ENCODE measurements around the gene PSMA3. TPM values are rescaled to one million over a fixed set of nuclear protein-coding genes. Genes with fewer than 3 reads are reported as not detected.

The PSMA3 gene
- total RNA-seq, 1 donor from 2014 or later = 232 TPM

DNA sequence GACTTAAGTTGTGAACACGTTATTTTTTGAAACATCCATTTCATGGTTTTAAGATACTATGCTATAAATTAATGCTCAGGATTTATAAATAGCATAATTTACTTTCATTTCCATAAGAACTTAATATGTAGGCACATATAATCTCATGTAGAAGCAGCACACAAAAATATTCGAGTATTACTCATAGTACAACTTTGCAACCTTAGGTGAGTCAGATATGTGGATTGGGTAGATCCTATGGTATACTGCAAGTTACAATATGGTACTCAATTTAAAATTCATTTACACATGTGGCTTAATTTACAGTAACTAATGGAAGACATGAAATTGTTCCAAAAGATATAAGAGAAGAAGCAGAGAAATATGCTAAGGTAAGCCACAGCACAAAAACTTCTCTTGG, 26.0 kb downstream of the PSMA3 start:
- peaks cover 11% of the 10 kb centered on the region for H3K36me3 Mint-ChIP-seq (ENCODE audit: low read depth, unreplicated experiment)
- H3K4me1 ChIP-seq (ENCODE audit: insufficient read depth, low read length) = no peaks in the 10 kb centered on the region
- FAIRE-seq (peak; percentile 86), DNase-seq (ENCODE audit: low read depth) (no peak)
- H3K4me2 ChIP-seq (ENCODE audit: low read length) = no peak overlapping the region
- no peak overlapping the region for H3K27ac Mint-ChIP-seq (ENCODE audit: unreplicated experiment)
- H3K9me3 ChIP-seq (ENCODE audit: insufficient read depth, low read depth, low read length) = no peaks in the 10 kb centered on the region
- peaks cover 48% of the 10 kb centered on the region for H4K20me1 ChIP-seq (ENCODE audit: insufficient read depth, low read length)
- H3K79me2 ChIP-seq (ENCODE audit: insufficient read depth, low read length) = peaks cover 49% of the 10 kb centered on the region
- peaks cover 57% of the 10 kb centered on the region for H3K36me3 ChIP-seq (ENCODE audit: insufficient read depth, low read length)
- no peak overlapping the region for H3K27ac ChIP-seq (ENCODE audit: low read depth, low read length)
- H3K4me1 Mint-ChIP-seq (ENCODE audit: low read depth, unreplicated experiment) = peaks cover under 1% of the 10 kb centered on the region
- H3K4me3 Mint-ChIP-seq (ENCODE audit: unreplicated experiment) = no peak overlapping the region
- no peaks in the 10 kb centered on the region for H3K27me3 ChIP-seq (ENCODE audit: insufficient read depth, low read length)
- H3K27me3 Mint-ChIP-seq (ENCODE audit: low read depth, unreplicated experiment) = no peaks in the 10 kb centered on the region
- no peak overlapping the region for H2AFZ ChIP-seq (ENCODE audit: low read depth, low read length)
- H3K9me3 Mint-ChIP-seq (ENCODE audit: unreplicated experiment) = no peaks in the 10 kb centered on the region
- TF ChIP-seq, protein P1, sequence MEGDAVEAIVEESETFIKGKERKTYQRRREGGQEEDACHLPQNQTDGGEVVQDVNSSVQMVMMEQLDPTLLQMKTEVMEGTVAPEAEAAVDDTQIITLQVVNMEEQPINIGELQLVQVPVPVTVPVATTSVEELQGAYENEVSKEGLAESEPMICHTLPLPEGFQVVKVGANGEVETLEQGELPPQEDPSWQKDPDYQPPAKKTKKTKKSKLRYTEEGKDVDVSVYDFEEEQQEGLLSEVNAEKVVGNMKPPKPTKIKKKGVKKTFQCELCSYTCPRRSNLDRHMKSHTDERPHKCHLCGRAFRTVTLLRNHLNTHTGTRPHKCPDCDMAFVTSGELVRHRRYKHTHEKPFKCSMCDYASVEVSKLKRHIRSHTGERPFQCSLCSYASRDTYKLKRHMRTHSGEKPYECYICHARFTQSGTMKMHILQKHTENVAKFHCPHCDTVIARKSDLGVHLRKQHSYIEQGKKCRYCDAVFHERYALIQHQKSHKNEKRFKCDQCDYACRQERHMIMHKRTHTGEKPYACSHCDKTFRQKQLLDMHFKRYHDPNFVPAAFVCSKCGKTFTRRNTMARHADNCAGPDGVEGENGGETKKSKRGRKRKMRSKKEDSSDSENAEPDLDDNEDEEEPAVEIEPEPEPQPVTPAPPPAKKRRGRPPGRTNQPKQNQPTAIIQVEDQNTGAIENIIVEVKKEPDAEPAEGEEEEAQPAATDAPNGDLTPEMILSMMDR (IDR thresholded peaks at IDR 0.05; ENCODE audit: insufficient read depth, low read depth, low read length) = no peak
- TF ChIP-seq EZH2 (IDR thresholded peaks at IDR 0.05; ENCODE audit: insufficient read depth, low read length) = no peak
- H3K4me3 ChIP-seq (ENCODE audit: insufficient read depth, low read depth, low read length) = no peak overlapping the region
- no peak overlapping the region for H3K9ac ChIP-seq (ENCODE audit: low read length)

DNA sequence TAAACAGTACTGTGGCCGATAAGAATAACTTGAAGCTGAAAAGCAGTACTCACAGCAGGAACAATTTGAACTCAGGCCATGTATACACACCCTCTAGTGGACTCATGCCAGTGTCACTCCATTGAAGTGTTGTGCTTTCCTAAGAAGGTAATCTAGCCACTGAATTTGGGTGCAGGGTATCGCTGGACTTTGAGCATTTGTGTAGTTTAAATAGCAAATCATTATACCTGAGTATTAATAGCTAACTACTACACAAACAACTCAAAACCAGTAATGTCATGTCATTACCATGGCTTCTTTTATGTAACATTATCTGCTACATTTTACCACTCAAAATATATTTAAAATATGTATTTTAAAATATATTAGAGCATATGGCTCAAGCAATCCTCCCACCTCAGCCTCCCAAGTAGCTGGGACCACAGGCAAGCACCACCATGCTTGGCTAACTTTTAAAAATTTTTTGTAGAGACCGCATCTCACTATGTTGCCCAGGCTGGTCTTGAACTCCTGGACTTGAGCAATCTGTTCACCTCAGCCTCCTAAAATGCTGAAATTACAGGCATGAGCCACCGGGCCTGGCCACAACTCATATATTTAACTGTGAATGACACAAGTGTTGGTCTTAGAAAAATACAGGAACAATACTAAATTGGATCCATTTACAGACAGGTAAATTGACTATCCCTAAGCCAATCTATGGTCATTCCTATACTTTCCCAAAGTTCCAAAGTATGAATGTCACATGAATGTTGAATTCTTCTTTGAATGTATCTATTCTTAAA, 28.1 kb downstream of the PSMA3 start:
- peaks cover 45% of the 10 kb centered on the region for H3K36me3 ChIP-seq (ENCODE audit: insufficient read depth, low read length)
- H3K9me3 Mint-ChIP-seq (ENCODE audit: unreplicated experiment) = no peaks in the 10 kb centered on the region
- H3K4me3 Mint-ChIP-seq (ENCODE audit: unreplicated experiment) = no peak overlapping the region
- no peak overlapping the region for H3K9ac ChIP-seq (ENCODE audit: low read length)
- H3K4me1 Mint-ChIP-seq (ENCODE audit: low read depth, unreplicated experiment) = peaks cover 8% of the 10 kb centered on the region
- H3K27me3 Mint-ChIP-seq (ENCODE audit: low read depth, unreplicated experiment) = no peaks in the 10 kb centered on the region
- H3K4me3 ChIP-seq (ENCODE audit: insufficient read depth, low read depth, low read length) = no peak overlapping the region
- FAIRE-seq = no peak
- no peak overlapping the region for H3K4me2 ChIP-seq (ENCODE audit: low read length)
- H3K27ac ChIP-seq (ENCODE audit: low read depth, low read length) = no peak overlapping the region
- TF ChIP-seq EZH2 (IDR thresholded peaks at IDR 0.05; ENCODE audit: insufficient read depth, low read length) = no peak
- TF ChIP-seq, protein P1 (IDR thresholded peaks at IDR 0.05; ENCODE audit: insufficient read depth, low read depth, low read length) = peak; percentile 7
- H2AFZ ChIP-seq (ENCODE audit: low read depth, low read length) = no peak overlapping the region
- peaks cover 70% of the 10 kb centered on the region for H3K79me2 ChIP-seq (ENCODE audit: insufficient read depth, low read length)
- H3K27ac Mint-ChIP-seq (ENCODE audit: unreplicated experiment) = no peak overlapping the region
- H3K4me1 ChIP-seq (ENCODE audit: insufficient read depth, low read length) = no peaks in the 10 kb centered on the region
- peak; percentile 32 for DNase-seq (ENCODE audit: low read depth)
- H4K20me1 ChIP-seq (ENCODE audit: insufficient read depth, low read length) = peaks cover 55% of the 10 kb centered on the region
- no peaks in the 10 kb centered on the region for H3K9me3 ChIP-seq (ENCODE audit: insufficient read depth, low read depth, low read length)
- no peaks in the 10 kb centered on the region for H3K27me3 ChIP-seq (ENCODE audit: insufficient read depth, low read length)
- H3K36me3 Mint-ChIP-seq (ENCODE audit: low read depth, unreplicated experiment) = peaks cover 9% of the 10 kb centered on the region

DNA sequence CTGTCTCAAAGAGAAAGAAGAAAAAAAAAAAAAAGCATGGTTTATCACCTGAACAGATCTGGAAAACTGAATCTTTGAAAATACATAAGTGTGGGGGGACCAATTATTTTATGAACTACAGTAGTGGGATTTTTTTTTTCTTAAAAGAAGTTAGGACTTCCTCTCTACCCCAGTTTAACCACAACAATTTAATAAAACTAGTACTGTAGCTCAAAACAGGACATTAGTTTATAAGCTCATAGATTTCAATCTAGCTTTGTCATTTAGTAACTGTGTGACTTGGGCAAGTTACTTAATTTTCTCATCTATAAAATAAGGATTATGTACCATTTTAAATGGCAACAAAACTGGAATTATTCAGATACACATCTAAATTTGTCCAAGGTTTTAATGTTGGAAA, 30.2 kb downstream of the PSMA3 start:
- Histone ChIP-seq H3K79me2 (ENCODE audit: insufficient read depth, low read length) (peaks cover 80% of the 10 kb centered on the region), H3K9ac (ENCODE audit: low read length) (no peak overlapping the region), H3K27me3 (ENCODE audit: insufficient read depth, low read length) (no peaks in the 10 kb centered on the region), H3K36me3 (ENCODE audit: insufficient read depth, low read length) (peaks cover 29% of the 10 kb centered on the region), H3K9me3 (ENCODE audit: insufficient read depth, low read depth, low read length) (no peaks in the 10 kb centered on the region), H4K20me1 (ENCODE audit: insufficient read depth, low read length) (peaks cover 45% of the 10 kb centered on the region), H3K4me2 (ENCODE audit: low read length) (no peak overlapping the region), H2AFZ (ENCODE audit: low read depth, low read length) (no peak overlapping the region), H3K27ac (ENCODE audit: low read depth, low read length) (no peak overlapping the region), H3K4me1 (ENCODE audit: insufficient read depth, low read length) (no peaks in the 10 kb centered on the region), H3K4me3 (ENCODE audit: insufficient read depth, low read depth, low read length) (no peak overlapping the region)
- H3K9me3 Mint-ChIP-seq (ENCODE audit: unreplicated experiment) = no peaks in the 10 kb centered on the region
- FAIRE-seq (no peak), DNase-seq (ENCODE audit: low read depth) (no peak)
- no peaks in the 10 kb centered on the region for H3K27me3 Mint-ChIP-seq (ENCODE audit: low read depth, unreplicated experiment)
- H3K4me1 Mint-ChIP-seq (ENCODE audit: low read depth, unreplicated experiment) = peaks cover 8% of the 10 kb centered on the region
- H3K4me3 Mint-ChIP-seq (ENCODE audit: unreplicated experiment) = peak overlapping the region; percentile 9
- no peak overlapping the region for H3K27ac Mint-ChIP-seq (ENCODE audit: unreplicated experiment)
- TF ChIP-seq EZH2 (IDR thresholded peaks at IDR 0.05; ENCODE audit: insufficient read depth, low read length) = no peak
- TF ChIP-seq, protein P1 (IDR thresholded peaks at IDR 0.05; ENCODE audit: insufficient read depth, low read depth, low read length) = no peak
- peaks cover 4% of the 10 kb centered on the region for H3K36me3 Mint-ChIP-seq (ENCODE audit: low read depth, unreplicated experiment)

Measured in astrocyte (in vitro differentiated cells and primary cell).